ENCODE measurements around the gene SLC2A4RG. TPM values are rescaled to one million over a fixed set of nuclear protein-coding genes. Genes with fewer than 3 reads are reported as not detected.
"Not testable (repeated sequence)": the region's sequence is repeated elsewhere in the genome, so short reads cannot be mapped to it uniquely, and the experiment has no call there.

The SLC2A4RG gene
- total RNA-seq, 1 experiment from 2014 or later = 64.7 TPM

DNA sequence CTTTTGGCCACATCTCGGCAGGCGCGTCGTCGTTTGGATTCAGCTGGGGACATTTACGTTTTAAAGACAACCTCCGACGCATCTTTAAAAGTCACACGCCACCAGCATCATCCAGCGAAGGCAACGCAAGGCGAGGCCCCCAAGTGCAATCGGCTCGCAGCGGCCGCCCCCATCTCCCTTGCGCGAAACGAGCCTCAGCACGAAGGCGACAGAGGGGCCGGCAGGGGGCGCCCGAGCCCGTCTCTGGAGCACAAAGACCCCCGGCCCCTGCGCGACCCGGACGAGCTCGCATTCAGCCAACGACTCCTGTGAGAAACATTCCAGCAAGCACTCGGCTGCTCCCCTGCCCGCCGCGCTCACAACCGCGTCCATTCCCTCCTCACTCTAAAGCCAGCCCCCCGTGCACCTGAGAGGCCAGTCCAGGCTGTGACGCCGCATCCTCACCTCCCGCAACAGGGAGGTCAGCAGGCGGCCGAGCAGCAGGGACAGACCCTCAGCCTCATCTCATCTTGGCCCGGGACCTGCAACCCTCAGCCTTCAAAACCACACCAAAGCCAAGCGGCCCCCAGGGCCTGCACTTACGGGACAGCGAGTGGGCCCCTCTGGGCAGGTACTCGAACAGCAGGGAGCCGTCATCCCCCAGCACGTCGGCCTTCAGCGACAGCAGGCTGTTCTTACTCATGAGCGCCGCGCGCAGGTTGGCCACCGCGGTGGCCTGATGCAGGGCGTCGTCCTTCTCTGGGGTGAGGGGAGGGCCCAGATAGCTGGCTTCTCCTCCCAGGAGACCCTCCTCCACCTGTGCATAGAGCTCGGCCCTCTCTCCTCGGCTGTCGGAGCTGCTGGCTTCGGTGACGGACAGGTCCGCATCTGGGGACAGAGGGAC is 35.8 kb downstream of the SLC2A4RG start:
- Histone ChIP-seq H3K4me1 (no peaks in the 10 kb centered on the region), H3K36me3 (no peaks in the 10 kb centered on the region), H3K27ac (no peak overlapping the region), H3K4me3 (no peak overlapping the region), H3K27me3 (no peaks in the 10 kb centered on the region), H3K9me3 (replicated peaks) (no peaks in the 10 kb centered on the region; the same call in 1 of the 2 replicates)
- no peak for DNase-seq

DNA sequence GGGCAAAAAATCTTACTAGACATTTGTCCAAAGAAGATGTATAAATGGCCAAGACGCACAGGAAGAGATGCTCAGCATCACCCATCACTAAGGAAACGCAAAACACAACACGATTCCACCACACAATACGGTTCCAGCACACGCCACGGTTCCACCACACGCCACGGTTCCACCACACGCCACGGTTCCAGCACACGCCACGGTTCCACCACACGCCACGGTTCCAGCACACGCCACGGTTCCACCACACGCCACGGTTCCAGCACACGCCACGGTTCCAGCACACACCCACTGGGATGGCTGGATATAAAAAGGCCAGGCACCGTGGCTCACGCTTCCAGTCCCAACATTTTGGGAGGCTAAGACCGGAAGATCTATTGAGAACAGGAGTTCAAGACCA is 37.3 kb downstream of the SLC2A4RG start:
- DNase-seq; H3K9me3 ChIP-seq (replicated peaks); H3K27me3 ChIP-seq; H3K36me3 ChIP-seq; H3K4me3 ChIP-seq; H3K4me1 ChIP-seq; H3K27ac ChIP-seq: not testable (repeated sequence)

DNA sequence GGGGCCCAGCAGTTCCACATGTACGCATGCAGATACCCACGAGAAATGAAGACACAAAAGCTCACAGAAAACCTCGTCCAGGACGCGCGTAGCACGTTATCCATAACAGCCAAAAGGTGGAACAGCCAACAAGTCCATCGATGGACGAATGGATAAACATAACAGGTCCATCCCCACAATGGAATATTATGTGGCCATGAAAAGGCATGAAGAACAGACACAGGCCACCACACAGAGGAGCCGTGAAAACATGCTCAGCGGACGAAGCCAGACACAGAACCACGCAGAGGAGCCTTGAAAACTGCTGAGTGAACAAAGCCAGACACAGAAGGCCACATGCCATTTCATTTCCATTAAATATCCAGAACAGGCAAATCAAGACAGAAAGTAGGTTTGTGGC is 38.0 kb downstream of the SLC2A4RG start:
- no peak overlapping the region for H3K27ac ChIP-seq
- no peaks in the 10 kb centered on the region for H3K27me3 ChIP-seq
- no peaks in the 10 kb centered on the region for H3K36me3 ChIP-seq
- no peak for DNase-seq
- no peaks in the 10 kb centered on the region for H3K4me1 ChIP-seq
- no peaks in the 10 kb centered on the region; the same call in 1 of the 2 replicates for H3K9me3 ChIP-seq (replicated peaks)
- H3K4me3 ChIP-seq = no peak overlapping the region

DNA sequence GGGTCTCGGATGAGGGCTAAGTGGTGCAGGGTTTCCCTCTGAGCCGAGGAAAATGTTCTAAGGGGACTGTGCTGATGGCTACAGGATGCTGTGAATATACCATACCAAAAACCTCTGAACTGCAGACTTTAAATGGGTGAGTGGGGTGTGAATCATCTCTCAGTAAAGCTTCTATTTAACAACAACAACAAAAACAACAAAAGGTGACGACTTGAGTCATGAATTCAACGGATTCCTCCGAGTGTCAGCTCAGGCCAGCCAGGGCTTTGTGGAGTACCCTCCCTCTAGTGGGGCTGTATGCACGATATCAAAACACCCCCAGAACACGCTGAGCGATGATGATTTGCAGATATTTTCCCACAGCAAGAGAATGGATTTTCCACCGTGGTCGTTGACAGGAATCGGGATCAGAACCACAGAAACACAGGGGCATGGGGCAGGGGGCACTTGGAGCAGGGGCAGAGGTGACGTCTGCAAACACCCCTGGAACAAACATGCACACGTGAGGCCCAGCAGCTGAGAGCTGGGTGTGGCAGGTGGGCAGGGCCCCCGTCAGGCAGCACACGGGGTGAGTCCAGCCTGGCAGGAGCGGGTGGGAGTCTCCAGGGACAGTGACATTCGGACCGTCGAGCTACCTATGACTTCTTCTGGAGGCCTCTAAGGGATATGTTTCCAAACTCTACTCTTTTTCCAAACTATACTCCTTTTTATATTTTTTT is 38.6 kb downstream of the SLC2A4RG start:
- H3K9me3 ChIP-seq (replicated peaks) = no peaks in the 10 kb centered on the region; the same call in 1 of the 2 replicates
- H3K36me3 ChIP-seq = no peaks in the 10 kb centered on the region
- H3K4me1 ChIP-seq = no peaks in the 10 kb centered on the region
- H3K27ac ChIP-seq = no peak overlapping the region
- H3K27me3 ChIP-seq = no peaks in the 10 kb centered on the region
- H3K4me3 ChIP-seq = no peak overlapping the region
- DNase-seq = no peak

DNA sequence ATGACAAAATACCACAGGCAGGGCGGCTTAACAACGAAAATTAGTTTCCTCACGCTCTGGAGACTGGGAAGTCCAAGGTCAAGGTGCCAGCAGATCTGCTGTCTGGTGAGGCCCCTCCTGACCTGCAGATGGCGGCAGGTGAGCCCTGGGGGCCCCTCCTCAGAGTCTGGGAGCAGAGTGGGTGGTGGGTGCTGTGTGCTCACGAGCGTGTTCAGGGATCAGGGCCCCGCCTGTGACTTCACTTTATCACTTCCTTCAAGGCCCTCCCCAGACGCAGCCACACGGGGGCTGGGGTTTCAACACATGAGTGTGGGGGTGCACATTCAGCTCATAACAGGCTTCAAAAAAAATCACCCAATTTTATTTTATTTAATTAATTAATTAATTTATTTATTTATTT is 39.3 kb downstream of the SLC2A4RG start:
- no peak overlapping the region for H3K4me3 ChIP-seq
- H3K4me1 ChIP-seq = no peaks in the 10 kb centered on the region
- H3K27ac ChIP-seq = no peak overlapping the region
- no peaks in the 10 kb centered on the region for H3K36me3 ChIP-seq
- DNase-seq = no peak
- H3K9me3 ChIP-seq (replicated peaks) = no peaks in the 10 kb centered on the region; the same call in 1 of the 2 replicates
- no peaks in the 10 kb centered on the region for H3K27me3 ChIP-seq

DNA sequence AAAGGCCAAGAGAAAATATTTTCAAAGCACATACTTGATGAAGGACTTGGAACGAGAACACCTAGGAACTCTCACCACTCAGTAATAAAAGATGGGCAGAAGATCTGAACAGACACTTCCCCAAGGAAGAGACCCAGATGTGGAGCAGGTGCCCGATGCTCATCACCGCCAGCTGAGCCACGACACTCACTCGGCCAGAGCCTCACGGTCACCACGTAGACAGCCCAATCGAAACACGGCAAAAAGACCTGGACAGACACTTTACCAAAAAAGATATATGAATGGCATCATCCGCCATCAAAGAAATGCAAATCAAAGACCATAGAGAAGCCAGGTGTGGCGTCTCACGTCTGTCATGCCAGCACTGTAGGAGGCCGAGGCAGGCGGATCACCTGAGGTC is 41.6 kb downstream of the SLC2A4RG start:
- Histone ChIP-seq H3K27ac (no peak overlapping the region), H3K36me3 (no peaks in the 10 kb centered on the region), H3K4me1 (no peaks in the 10 kb centered on the region), H3K27me3 (no peaks in the 10 kb centered on the region), H3K4me3 (no peak overlapping the region), H3K9me3 (replicated peaks) (no peaks in the 10 kb centered on the region; the same call in 1 of the 2 replicates)
- no peak for DNase-seq

DNA sequence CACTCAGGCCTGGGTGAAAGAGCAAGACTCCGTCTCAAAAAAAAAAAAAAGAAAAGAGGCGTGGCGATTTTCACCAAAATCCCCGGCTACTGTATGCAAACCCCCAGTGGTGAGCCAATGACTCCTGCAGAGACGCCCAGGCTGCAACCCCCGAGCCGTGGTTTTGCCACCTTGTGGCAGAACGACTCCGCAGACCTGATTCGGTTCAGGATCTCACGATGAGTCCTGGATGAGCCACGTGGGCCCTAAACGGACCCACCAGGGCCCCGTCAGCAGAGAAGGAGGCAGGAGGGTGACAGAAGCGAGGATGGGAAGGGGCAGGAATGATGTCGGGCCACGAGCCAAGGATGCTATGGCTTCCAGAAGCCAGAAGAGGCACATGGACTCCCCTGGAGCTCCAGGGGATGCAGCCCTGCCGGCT is 42.5 kb downstream of the SLC2A4RG start:
- H3K36me3 ChIP-seq = no peaks in the 10 kb centered on the region
- no peak for DNase-seq
- H3K9me3 ChIP-seq (replicated peaks) = no peaks in the 10 kb centered on the region; the same call in 1 of the 2 replicates
- no peaks in the 10 kb centered on the region for H3K27me3 ChIP-seq
- no peak overlapping the region for H3K4me3 ChIP-seq
- H3K4me1 ChIP-seq = no peaks in the 10 kb centered on the region
- H3K27ac ChIP-seq = no peak overlapping the region

DNA sequence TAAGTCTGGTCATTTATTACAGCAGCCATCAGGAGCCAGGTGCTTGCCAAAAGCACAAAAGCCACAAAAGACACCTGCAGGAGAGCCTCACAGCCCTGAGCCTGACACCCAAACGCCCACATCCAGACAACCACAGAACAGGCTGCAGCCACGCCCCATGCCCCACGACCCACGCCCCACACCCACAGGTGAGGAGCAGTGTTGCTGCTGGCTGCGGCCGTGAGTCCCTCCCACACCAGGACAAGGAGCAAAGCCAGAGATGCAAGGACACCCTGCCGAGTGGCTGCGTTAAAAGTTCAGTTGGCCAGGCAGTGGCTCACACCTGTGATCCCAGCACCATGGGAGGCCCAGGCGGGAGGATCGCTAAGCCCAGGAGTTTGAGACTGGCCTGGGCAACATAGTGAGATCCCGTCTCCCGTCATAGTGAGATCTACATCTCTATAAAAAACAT is 43.0 kb downstream of the SLC2A4RG start:
- H3K4me3 ChIP-seq = no peak overlapping the region
- no peaks in the 10 kb centered on the region for H3K4me1 ChIP-seq
- H3K9me3 ChIP-seq (replicated peaks) = no peaks in the 10 kb centered on the region
- H3K27me3 ChIP-seq = no peaks in the 10 kb centered on the region
- no peak overlapping the region for H3K27ac ChIP-seq
- H3K36me3 ChIP-seq = no peaks in the 10 kb centered on the region
- DNase-seq = no peak

DNA sequence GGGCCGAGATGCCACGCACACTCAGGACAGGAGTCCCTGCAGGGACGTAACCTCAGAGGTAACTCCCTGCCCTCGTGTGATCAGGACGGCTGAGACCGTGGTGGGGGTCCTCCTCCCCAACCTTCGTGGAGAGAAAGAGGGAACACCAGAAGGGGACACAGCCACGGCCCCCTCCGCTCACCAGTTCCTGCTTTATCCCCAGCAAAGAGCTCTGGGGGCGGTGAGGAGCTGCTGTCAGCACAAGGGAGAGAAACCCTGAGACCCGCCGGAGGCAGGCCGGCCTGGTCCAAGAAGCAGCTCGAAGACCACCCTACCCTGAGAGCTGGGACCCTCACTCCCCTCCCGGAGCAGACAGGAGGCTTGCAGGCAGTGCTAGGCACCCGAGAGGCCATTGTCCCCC is 44.4 kb downstream of the SLC2A4RG start:
- H3K4me1 ChIP-seq = no peaks in the 10 kb centered on the region
- H3K9me3 ChIP-seq (replicated peaks) = no peaks in the 10 kb centered on the region
- no peak for DNase-seq
- no peaks in the 10 kb centered on the region for H3K36me3 ChIP-seq
- no peak overlapping the region for H3K27ac ChIP-seq
- H3K4me3 ChIP-seq = no peak overlapping the region
- H3K27me3 ChIP-seq = no peaks in the 10 kb centered on the region

DNA sequence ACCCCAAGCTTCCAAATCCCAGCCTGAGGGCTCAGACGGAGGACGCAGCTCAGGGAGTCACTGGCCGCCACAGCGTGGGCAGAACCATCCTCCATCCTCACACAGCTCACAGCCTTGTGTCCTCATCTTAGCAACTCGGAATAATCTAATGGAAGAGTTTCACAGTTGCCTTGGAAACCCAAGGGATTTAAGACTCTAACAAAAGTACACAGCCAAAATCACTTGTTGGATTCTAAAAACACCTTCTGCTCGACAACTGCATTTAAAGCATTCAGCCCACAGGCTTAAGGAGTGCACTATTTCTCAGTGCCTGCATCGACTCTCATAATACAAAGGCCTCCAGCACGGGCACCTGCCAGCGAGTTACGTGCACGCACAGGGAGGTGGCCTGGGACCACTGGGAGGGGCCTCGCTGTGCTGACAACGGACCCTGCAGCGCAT is 46.1 kb downstream of the SLC2A4RG start:
- H3K36me3 ChIP-seq = no peaks in the 10 kb centered on the region
- H3K4me3 ChIP-seq = no peak overlapping the region
- no peak overlapping the region for H3K27ac ChIP-seq
- DNase-seq = no peak
- H3K4me1 ChIP-seq = no peaks in the 10 kb centered on the region
- H3K27me3 ChIP-seq = no peaks in the 10 kb centered on the region
- H3K9me3 ChIP-seq (replicated peaks) = no peaks in the 10 kb centered on the region

DNA sequence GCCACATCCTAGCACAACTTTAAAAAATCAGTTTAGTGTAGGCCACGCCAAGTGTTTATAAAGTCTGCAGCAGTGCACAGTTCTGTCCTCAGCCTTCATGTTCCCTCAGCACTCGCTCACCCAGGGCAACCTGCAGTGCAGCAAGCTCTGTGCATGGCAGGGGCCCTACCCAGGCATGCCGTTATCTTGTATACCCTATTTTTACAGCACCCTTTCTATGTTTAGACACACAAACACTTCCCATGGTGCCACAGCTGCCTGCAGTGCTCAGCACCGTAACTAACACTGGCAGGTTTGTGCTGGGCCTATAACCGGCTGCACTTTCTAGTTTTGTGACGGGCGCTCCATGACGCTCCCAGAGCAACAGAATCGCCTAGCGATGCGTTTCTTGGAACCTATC is 47.7 kb downstream of the SLC2A4RG start:
- no peak for DNase-seq
- no peak overlapping the region for H3K4me3 ChIP-seq
- H3K9me3 ChIP-seq (replicated peaks) = no peaks in the 10 kb centered on the region
- H3K27ac ChIP-seq = no peak overlapping the region
- no peaks in the 10 kb centered on the region for H3K36me3 ChIP-seq
- H3K27me3 ChIP-seq = no peaks in the 10 kb centered on the region
- H3K4me1 ChIP-seq = no peaks in the 10 kb centered on the region

DNA sequence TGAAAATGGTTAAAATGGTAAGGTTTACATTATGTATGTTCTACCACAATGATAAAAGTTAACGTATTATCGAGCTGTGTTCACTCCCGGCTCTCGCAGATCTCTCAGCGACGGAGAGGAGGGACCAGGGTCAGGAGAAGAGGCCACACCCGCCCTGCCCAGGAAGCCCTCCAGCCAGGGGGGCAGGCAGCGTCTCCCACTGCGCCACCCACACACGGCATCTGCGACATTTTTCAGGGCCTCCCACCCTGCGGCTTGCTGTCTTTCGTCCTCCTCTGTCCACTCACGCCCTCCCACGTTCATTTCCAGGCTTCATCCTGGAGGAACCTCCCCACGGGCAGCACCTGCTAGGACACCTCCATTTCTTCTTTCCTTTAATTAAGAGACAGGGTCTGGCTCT is 48.2 kb downstream of the SLC2A4RG start:
- Histone ChIP-seq H3K4me1 (no peaks in the 10 kb centered on the region), H3K36me3 (no peaks in the 10 kb centered on the region), H3K27me3 (no peaks in the 10 kb centered on the region), H3K27ac (no peak overlapping the region), H3K9me3 (replicated peaks) (no peaks in the 10 kb centered on the region), H3K4me3 (no peak overlapping the region)
- DNase-seq = no peak

DNA sequence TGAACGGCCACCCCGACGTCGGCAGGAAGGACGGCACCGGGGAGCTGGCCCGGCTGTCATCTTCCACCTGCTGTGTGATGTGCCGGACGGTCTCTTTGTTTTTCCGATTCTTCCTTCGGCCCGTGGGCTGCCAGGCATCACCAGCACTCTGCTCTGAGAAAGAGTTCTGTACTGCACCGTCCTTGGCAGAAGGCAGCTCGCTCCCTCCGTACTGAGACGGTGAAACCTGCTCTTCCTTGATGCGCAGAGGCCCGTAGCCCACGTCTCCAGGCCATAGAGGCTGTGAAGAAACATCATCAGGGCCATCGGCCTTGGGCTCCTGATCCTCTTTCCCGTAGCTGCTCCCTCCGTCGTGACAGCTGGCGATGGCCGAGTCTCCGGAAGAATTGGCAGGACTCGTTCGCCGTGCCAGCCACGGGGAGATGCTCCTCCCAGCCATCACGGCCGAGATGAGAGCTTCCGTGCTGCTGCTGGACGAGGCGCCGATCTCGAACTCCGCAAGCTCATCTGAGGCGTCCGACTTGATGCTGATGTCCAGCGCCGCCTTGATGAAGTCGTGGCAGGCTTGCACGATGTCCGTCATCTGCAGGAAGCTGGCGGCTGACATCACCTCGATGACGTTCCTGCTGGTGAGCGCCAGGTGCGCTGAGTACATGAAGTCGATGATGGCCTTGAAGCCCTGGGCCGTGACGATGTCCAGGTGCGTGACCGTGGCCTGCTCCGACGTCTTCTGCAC is 50.4 kb downstream of the SLC2A4RG start:
- H3K4me3 ChIP-seq = no peak overlapping the region
- H3K36me3 ChIP-seq = no peaks in the 10 kb centered on the region
- no peaks in the 10 kb centered on the region for H3K9me3 ChIP-seq (replicated peaks)
- DNase-seq = no peak
- H3K27me3 ChIP-seq = 0 out of 2 replicates have a peak, but pooled peaks cover 5% of the 10 kb centered on the region
- H3K4me1 ChIP-seq = no peaks in the 10 kb centered on the region
- no peak overlapping the region for H3K27ac ChIP-seq

DNA sequence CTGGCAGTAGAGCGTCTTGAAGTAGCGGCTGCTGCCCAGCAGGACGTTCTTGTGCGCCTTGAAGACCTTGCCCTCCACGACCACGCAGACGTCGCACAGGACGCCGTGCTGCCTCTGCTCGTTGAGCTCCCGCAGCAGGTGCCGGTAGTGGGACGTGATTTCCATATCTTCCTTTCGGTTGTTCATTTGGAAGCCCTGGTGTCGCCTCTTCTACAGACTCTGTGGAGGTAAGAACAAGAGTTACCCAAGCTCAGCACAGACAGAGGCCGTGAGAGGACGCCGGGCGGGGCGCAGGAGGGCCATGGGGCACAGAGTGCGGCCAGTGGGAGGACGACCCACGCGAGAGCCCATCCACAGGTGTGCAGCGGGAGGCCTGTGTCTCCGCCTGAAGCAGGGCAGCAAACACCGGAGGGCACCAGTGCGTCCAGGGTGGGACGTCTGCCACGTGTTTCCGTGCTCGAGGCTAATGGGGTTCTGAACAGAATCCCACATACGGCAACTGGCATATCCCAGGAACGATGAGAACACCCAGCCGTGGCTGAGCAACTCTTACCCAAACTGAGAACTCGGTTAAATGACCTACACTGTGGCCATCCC is 51.1 kb downstream of the SLC2A4RG start:
- Histone ChIP-seq H3K4me1 (no peaks in the 10 kb centered on the region), H3K4me3 (no peak overlapping the region), H3K27me3 (0 out of 2 replicates have a peak, but pooled peaks cover 5% of the 10 kb centered on the region), H3K36me3 (no peaks in the 10 kb centered on the region), H3K9me3 (replicated peaks) (no peaks in the 10 kb centered on the region), H3K27ac (no peak overlapping the region)
- DNase-seq = no peak
